ENCODE results near the gene DNAJC3. TPM values are rescaled to one million over a fixed set of nuclear protein-coding genes. Genes with fewer than 3 reads are reported as not detected.

Gene DNAJC3
- total and polyA plus RNA-seq, 2 of the 8 experiments (the other 6 are each of a cell fraction or from before 2014, with no cell fraction given): 4.3 to 24.1 TPM

- Histone ChIP-seq H2BK15ac (ENCODE audit: low read length) (no peak overlapping the region), H3K9me3 (ENCODE audit: insufficient read depth in 2 of 2, low read depth in 1 of 2, low read length in 1 of 2) (0 out of 4 replicates have a peak, but pooled peaks cover 0 to 4% of the 10 kb centered on the region in 2 experiments), H3K27ac (ENCODE audit: low read depth, low read length) (no peak overlapping the region), H3K4me2 (ENCODE audit: insufficient read depth in 1 of 2, low read depth in 2 of 2, low read length in 2 of 2) (no peak overlapping the region), H2BK120ac (replicated peaks; ENCODE audit: low read depth, low read length) (no peak overlapping the region), H3K4me3 (ENCODE audit: extremely low read depth in 1 of 4, insufficient read depth in 2 of 4, low read depth in 3 of 4, low read length in 4 of 4) (no peak overlapping the region), H3K56ac (replicated peaks; ENCODE audit: insufficient read length, low read depth, low read length) (no peak overlapping the region), H3K23ac (ENCODE audit: insufficient read length) (no peak overlapping the region), H3K18ac (ENCODE audit: extremely low read depth, low read length) (no peak overlapping the region), H4K91ac (replicated peaks; ENCODE audit: insufficient read length, low read length) (no peak overlapping the region), H4K20me1 (replicated peaks in 1 of 2; ENCODE audit: control insufficient read depth in 1 of 2, insufficient read depth in 2 of 2, low read length in 2 of 2) (no peaks in the 10 kb centered on the region), H3K14ac (ENCODE audit: insufficient read length) (no peak overlapping the region), H3K4ac (replicated peaks; ENCODE audit: insufficient read length, low read depth, low read length) (no peak overlapping the region), H2AK5ac (ENCODE audit: low read depth, low read length) (no peak overlapping the region), H2BK5ac (ENCODE audit: low read depth, low read length) (no peak overlapping the region), H3K79me1 (ENCODE audit: low read depth, low read length) (no peaks in the 10 kb centered on the region), H4K5ac (ENCODE audit: insufficient read length, low read depth, low read length) (no peak overlapping the region), H4K8ac (ENCODE audit: extremely low read depth, insufficient read depth, low read length) (no peak overlapping the region), H3K27me3 (replicated peaks in 1 of 4; ENCODE audit: control insufficient read depth in 3 of 4, extremely low read depth in 1 of 4, insufficient read depth in 3 of 4, low read length in 3 of 4) (no peaks in the 10 kb centered on the region), H2AFZ (ENCODE audit: low read length) (no peak overlapping the region), H3K4me1 (replicated peaks in 1 of 4; ENCODE audit: control insufficient read depth in 3 of 4, insufficient read depth in 4 of 4, low read length in 3 of 4) (0 out of 7 replicates have a peak, but pooled peaks cover 0 to 4% (median 0%) of the 10 kb centered on the region in 4 experiments), H3K23me2 (ENCODE audit: low read depth, low read length) (no peaks in the 10 kb centered on the region), H3K36me3 (ENCODE audit: control insufficient read depth in 2 of 4, insufficient read depth in 4 of 4, low read length in 3 of 4) (no peaks in the 10 kb centered on the region), H2BK12ac (ENCODE audit: low read depth, low read length) (no peak overlapping the region), H2BK20ac (ENCODE audit: low read length) (no peak overlapping the region), H3K9ac (replicated peaks in 1 of 4; ENCODE audit: extremely low read depth in 1 of 4, low read depth in 3 of 4, low read length in 3 of 4) (no peak overlapping the region), H3K79me2 (ENCODE audit: control insufficient read depth in 1 of 2, insufficient read depth in 2 of 2, low read length in 2 of 2) (no peaks in the 10 kb centered on the region)
- no peak for TF ChIP-seq CTBP2 (IDR thresholded peaks at IDR 0.05; ENCODE audit: borderline replicate concordance, insufficient read depth, insufficient read length, low read length)
- POLR2A ChIA-PET (ENCODE audit: partially characterized antibody): no interaction called here
- CTCF ChIA-PET (ENCODE audit: partially characterized antibody): interaction anchor here (0.5 kb wide), 1 partner anchor 18 kb away, joined by 3 read pairs; no protein-coding TSS in a partner anchor
- DNase-seq (ENCODE audit: low read depth in 1 of 2, low spot score in 2 of 2): no peak
- FAIRE-seq: no peak
- 91% methylated on average over 5 of the region's 5 CpGs; no CpG with 5 or more reads in 1 of the 2 experiments for WGBS, 2 experiments (ENCODE audit: extremely low coverage in 1 of 2, insufficient coverage in 1 of 2, insufficient read length in 1 of 2, insufficient replicate concordance in 2 of 2, low coverage in 1 of 2, low lambda C conversion rate in 2 of 2, missing lambda C conversion rate in 1 of 2)
Observed at GRCh38 chr13:95650696-95651095, 26.2 kb upstream of the DNAJC3 start.
